ENCODE results near the gene FAM90A1.
"Not testable (repeated sequence)": the region's sequence is repeated elsewhere in the genome, so short reads cannot be mapped to it uniquely, and the experiment has no call there.

DNA sequence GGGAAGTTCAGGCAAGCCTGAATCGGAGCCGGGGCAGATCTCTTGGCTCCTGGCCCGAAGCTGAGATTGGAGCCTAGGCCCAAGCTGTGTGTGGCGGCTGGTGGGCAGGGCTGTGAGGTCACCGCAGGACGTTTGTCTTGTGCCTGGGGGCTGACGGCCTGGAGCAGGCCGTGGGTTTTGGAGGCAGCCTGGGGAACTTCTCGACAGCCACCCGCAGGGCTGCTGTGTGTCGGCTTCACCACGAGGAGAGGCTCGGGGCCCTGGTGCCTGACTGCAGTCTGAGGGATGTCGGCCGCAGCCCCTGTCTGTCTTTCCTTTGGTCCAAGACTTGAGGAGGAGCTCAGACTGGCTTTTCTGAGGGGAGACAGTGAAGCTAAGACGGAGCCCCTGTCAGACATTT is 5.1 kb downstream of the FAM90A1 start:
- TF ChIP-seq, protein P1, sequence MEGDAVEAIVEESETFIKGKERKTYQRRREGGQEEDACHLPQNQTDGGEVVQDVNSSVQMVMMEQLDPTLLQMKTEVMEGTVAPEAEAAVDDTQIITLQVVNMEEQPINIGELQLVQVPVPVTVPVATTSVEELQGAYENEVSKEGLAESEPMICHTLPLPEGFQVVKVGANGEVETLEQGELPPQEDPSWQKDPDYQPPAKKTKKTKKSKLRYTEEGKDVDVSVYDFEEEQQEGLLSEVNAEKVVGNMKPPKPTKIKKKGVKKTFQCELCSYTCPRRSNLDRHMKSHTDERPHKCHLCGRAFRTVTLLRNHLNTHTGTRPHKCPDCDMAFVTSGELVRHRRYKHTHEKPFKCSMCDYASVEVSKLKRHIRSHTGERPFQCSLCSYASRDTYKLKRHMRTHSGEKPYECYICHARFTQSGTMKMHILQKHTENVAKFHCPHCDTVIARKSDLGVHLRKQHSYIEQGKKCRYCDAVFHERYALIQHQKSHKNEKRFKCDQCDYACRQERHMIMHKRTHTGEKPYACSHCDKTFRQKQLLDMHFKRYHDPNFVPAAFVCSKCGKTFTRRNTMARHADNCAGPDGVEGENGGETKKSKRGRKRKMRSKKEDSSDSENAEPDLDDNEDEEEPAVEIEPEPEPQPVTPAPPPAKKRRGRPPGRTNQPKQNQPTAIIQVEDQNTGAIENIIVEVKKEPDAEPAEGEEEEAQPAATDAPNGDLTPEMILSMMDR (IDR thresholded peaks at IDR 0.05; ENCODE audit: insufficient read depth, low read length, poor library complexity, severe bottlenecking) = not testable (repeated sequence)
- TF ChIP-seq EZH2phosphoT487 (conservative IDR thresholded peaks at IDR 0.05; ENCODE audit: low read length) = not testable (repeated sequence)
